Stimulated activated CD8-positive, alpha-beta memory T cell treated with anti-CD3 and anti-CD28 coated beads, Interleukin-12 subunit alpha, Interleukin-12 subunit beta, amount 100 ng/mL, for 1 hour (primary cell): ENCODE measurements around the gene CELA3B.
A peak's percentile ranks its signal among the peaks of the same experiment; 100 is the strongest.
"Not testable (repeated sequence)": the region's sequence is repeated elsewhere in the genome, so short reads cannot be mapped to it uniquely, and the experiment has no call there.

Experiments used
- DNase-seq: peaks from one replicate; pipeline ENCODE4 v3.0.0-alpha.2; 2020; ENCODE audit warnings: low read depth

CELA3B gene

GRCh38 chr1:21944733-21945073 lies 32.1 kb upstream of the CELA3B start:
- no peak for DNase-seq

- DNase-seq = no peak
Observed at GRCh38 chr1:21946836-21947587, 29.8 kb upstream of the CELA3B start.

GRCh38 chr1:21950734-21951133 lies 26.1 kb upstream of the CELA3B start:
- DNase-seq = no peak

GRCh38 chr1:21951226-21951870 lies 25.5 kb upstream of the CELA3B start:
- DNase-seq = no peak

- DNase-seq = no peak
Observed at GRCh38 chr1:21952786-21953520, 23.9 kb upstream of the CELA3B start.

- DNase-seq = no peak
Observed at GRCh38 chr1:21955058-21955457, 21.8 kb upstream of the CELA3B start.

GRCh38 chr1:21955501-21956281 lies 21.1 kb upstream of the CELA3B start:
- no peak for DNase-seq

- peak; percentile 14 for DNase-seq
Observed at GRCh38 chr1:21956720-21957552, 19.9 kb upstream of the CELA3B start.

GRCh38 chr1:21961337-21961736 lies 15.5 kb upstream of the CELA3B start:
- DNase-seq = no peak

- no peak for DNase-seq
Observed at GRCh38 chr1:21961799-21962198, 15.0 kb upstream of the CELA3B start.

- DNase-seq = peak; percentile 72
Observed at GRCh38 chr1:21963477-21964217, 13.2 kb upstream of the CELA3B start.

GRCh38 chr1:21966247-21967000 lies 10.4 kb upstream of the CELA3B start:
- DNase-seq = no peak

- DNase-seq = not testable (repeated sequence)
Observed at GRCh38 chr1:21967216-21967615, 9.6 kb upstream of the CELA3B start.

GRCh38 chr1:21969066-21969465 lies 7.8 kb upstream of the CELA3B start:
- DNase-seq = not testable (repeated sequence)

GRCh38 chr1:21970523-21970922 lies 6.3 kb upstream of the CELA3B start:
- not testable (repeated sequence) for DNase-seq

GRCh38 chr1:21972973-21973441 lies 3.8 kb upstream of the CELA3B start:
- DNase-seq = not testable (repeated sequence)

- DNase-seq = not testable (repeated sequence)
Observed at GRCh38 chr1:21973948-21974347, 2.9 kb upstream of the CELA3B start.

GRCh38 chr1:21974699-21975098 lies 2.1 kb upstream of the CELA3B start:
- DNase-seq = not testable (repeated sequence)

GRCh38 chr1:21975296-21975695 lies 1.5 kb upstream of the CELA3B start:
- not testable (repeated sequence) for DNase-seq

- not testable (repeated sequence) for DNase-seq
Observed at GRCh38 chr1:21978209-21978608, 1.4 kb downstream of the CELA3B start.
